ENCODE measurements around the gene PIK3R4.

Gene PIK3R4

DNA sequence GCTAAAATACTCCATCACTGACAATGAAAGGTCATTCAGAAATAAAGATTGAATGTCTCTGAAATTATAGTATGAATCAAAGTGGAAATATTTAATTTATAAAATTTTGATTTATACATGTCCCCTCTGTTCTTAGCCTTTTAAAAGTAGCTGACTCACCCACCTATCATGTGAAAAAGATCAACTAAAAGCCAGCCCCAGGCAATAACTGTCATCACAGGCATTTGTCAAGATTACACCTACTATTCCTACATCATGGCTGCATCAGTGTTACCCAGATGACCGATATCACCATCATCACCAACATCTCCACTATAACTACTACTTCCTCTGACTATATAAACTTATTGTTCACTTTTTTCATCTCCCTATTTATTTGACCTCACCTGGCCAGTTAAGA lies 14.3 kb upstream of the PIK3R4 start:
- H3K4me3 ChIP-seq (replicated peaks; ENCODE audit: low read depth, low read length), result no peak overlapping the region
- no peak for DNase-seq (ENCODE audit: low read depth)
- TF ChIP-seq, protein P1, sequence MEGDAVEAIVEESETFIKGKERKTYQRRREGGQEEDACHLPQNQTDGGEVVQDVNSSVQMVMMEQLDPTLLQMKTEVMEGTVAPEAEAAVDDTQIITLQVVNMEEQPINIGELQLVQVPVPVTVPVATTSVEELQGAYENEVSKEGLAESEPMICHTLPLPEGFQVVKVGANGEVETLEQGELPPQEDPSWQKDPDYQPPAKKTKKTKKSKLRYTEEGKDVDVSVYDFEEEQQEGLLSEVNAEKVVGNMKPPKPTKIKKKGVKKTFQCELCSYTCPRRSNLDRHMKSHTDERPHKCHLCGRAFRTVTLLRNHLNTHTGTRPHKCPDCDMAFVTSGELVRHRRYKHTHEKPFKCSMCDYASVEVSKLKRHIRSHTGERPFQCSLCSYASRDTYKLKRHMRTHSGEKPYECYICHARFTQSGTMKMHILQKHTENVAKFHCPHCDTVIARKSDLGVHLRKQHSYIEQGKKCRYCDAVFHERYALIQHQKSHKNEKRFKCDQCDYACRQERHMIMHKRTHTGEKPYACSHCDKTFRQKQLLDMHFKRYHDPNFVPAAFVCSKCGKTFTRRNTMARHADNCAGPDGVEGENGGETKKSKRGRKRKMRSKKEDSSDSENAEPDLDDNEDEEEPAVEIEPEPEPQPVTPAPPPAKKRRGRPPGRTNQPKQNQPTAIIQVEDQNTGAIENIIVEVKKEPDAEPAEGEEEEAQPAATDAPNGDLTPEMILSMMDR (IDR thresholded peaks at IDR 0.05; ENCODE audit: low read length, missing control alignments), result no peak

DNA sequence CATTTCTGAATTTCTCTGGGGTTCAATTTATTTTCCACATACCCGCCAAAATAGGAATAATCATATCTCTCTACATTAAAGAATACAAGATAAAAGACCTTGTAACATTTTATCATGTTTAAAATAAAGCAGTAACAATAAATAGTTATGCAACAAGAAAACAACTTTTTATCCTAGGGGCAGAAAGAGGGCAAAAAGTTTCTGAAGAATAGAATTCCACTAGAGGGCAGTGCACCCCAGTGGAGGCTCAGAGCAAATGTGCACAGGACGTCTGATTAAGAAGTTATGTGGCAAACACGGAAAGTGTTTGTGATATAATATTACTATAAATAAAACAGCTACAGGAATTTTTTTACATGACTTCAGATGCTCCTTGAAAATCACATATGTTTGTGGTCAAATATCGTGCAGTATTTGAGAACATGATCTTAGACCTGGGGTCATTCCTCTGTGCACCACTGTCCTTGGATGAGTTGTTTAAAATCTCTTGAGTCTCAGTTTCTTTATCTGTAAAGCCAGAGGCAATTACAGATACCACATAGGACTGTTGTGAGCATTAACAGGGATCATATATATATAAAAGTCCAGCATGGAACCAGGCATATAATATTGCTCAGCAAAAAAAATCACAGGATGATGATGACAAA lies 13.2 kb upstream of the PIK3R4 start:
- TF ChIP-seq, protein P1 (IDR thresholded peaks at IDR 0.05; ENCODE audit: low read length, missing control alignments), result peak; percentile 83
- peak; percentile 79 for DNase-seq (ENCODE audit: low read depth)
- H3K4me3 ChIP-seq (replicated peaks; ENCODE audit: low read depth, low read length), result no peak overlapping the region

DNA sequence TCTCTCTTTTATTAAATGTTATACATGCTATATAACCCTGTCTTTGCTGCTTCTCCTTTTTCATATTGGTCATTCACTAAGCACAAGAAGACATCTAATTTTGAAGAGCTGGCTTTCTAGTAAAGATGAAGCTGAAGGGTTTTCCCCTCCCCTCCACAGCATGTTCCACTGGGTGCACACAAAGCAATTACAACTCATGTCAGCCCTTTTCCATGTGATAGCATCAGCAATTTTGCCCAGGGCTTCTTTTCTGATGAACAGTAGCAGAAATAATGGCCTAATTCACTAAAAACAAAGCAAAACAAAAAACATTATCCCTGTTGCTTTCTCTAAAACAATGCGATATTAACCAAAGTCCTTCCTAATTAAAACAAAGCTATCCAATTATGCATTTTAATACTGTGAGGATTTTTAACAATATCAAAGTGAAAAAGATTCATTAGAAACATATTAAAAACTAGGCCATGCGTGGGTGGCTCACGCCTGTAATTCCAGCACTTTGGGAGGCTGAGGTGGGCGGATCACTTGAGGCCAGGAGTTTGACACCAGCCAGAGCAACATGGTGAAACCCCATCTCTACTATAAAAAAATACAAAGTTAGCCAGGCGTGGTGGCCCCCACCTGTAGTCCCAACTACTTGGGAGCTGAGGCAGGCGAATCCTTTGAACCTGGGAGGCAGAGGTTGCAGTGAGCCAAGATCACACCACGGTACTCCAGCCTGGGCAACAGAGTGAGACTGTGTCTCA lies 12.2 kb upstream of the PIK3R4 start:
- H3K4me3 ChIP-seq (replicated peaks; ENCODE audit: low read depth, low read length), result no peak overlapping the region
- TF ChIP-seq, protein P1 (IDR thresholded peaks at IDR 0.05; ENCODE audit: low read length, missing control alignments), result no peak
- DNase-seq (ENCODE audit: low read depth), result no peak

DNA sequence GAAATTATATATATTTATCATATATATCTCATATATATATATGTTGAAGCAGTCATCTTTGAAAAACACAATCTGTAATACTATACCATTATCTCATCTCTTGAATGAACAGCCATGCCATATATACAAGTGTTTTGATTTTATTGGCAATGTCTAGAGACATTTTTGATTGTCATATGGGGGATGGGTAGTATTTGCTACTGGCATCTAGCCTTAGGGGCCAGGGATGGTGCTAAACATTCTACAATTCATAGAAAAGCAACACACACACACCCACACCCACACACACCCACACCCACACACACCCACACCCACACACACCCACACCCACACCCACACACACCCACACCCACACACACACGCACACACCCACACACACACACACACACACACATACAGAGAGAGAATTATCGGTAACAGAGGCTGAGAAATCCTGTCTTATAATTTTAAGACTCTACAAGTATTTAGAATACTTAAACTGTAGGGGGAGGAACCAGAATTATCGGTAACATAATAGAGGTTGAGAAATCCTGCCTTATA lies 11.1 kb upstream of the PIK3R4 start:
- no peak overlapping the region for H3K4me3 ChIP-seq (replicated peaks; ENCODE audit: low read depth, low read length)
- TF ChIP-seq, protein P1 (IDR thresholded peaks at IDR 0.05; ENCODE audit: low read length, missing control alignments), result no peak
- DNase-seq (ENCODE audit: low read depth), result no peak

DNA sequence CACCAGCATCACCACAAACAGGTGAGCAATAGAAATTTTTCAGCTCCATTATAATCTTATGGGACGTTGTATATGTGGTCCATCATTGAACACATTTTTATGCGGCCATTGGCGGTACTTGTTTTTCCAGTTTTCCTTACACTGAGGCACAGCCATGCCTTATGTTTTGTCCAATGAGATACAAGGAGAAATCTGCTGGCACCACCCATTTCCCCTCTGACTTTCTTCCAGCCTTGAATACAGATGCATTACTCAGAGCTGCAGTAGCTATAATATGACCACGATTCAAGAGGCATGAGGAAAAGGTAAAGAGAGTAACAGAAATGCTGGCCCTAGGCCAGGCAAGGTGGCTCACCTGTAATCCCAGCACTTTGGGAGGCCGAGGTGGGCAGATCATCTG lies 9.0 kb upstream of the PIK3R4 start:
- H3K4me3 ChIP-seq (replicated peaks; ENCODE audit: low read depth, low read length), result no peak overlapping the region
- no peak for DNase-seq (ENCODE audit: low read depth)
- TF ChIP-seq, protein P1 (IDR thresholded peaks at IDR 0.05; ENCODE audit: low read length, missing control alignments), result no peak

DNA sequence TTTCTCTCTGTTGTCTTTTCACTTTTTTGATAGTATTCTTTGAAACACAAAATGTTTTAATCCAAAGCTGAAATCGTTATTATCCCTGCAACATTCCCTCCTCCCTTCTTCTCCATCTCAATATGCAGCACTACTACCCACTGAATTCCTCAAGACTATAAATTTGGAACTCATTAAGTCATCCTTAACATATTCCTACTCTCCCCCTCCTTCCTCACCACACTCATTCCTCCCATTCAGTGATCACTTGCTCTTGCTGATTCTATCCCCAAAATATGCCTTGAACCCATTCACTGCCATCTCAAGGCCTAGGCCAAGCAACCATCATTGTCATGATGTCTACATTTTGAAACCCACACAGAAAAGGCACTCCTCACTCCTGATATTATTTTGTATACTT lies 2.4 kb upstream of the PIK3R4 start:
- TF ChIP-seq, protein P1 (IDR thresholded peaks at IDR 0.05; ENCODE audit: low read length, missing control alignments), result no peak

More for the DNA sequence above, 2.4 kb upstream of the PIK3R4 start:
- DNase-seq (ENCODE audit: low read depth), result no peak
- H3K4me3 ChIP-seq (replicated peaks; ENCODE audit: low read depth, low read length), result no peak overlapping the region

Measured in fibroblast of pulmonary artery (primary cell).